ENCODE results near the gene CDC42EP5. TPM values are rescaled to one million over a fixed set of nuclear protein-coding genes. Genes with fewer than 3 reads are reported as not detected.

Gene CDC42EP5
- total RNA-seq, 1 donor from 2014 or later: 19.0 TPM

DNA sequence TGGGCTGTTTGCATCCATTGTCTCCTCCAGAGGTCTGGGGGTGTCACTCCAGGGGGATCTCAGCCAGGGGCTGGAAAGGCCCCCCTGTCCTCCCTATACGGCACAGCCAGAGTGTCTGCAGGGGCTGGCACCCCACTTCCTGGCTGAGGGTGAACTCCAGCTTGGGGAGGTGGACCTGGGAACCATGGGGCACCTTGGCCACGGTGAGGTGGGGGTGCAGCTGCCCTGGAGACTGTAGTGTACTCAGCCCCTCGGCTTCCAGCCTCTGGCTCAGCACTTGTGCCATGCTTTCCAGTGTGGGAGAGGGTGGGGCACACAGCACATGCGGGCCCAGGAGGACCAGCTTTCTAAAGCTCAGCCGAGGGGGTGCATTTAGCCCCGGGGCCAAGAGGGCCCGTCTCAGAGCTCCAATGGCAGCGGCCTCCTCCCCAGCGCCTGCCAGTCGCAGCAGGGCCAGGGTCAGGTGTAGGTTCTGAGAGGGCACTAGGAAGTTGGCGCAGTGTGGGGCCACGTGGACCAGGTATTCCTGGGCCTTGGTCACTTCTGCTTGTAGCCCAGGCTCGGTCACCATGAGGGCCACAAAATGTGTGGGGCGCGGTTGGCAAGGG is 10.9 kb downstream of the CDC42EP5 start:
- no peak for DNase-seq

DNA sequence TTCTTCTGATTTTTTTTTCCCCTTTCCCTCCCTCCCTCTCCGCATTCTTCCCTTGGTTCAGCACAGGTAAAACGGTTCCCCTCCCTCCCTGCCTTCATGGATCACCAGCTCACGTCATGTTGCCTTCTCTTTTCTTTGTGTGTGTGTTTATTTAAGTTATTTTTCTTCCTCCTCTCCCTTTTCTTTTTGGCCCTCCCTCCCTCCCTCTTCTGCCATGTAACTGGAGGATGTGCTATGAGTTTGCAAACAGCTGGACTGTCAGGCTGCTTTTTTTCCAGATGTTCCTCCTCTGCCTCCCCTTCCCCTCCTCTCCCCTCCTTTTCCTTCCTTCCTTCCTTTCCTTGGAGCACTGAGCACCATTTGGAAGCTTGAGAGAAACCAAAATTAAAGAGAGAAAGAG is 11.5 kb downstream of the CDC42EP5 start:
- peak; percentile 43 for DNase-seq

DNA sequence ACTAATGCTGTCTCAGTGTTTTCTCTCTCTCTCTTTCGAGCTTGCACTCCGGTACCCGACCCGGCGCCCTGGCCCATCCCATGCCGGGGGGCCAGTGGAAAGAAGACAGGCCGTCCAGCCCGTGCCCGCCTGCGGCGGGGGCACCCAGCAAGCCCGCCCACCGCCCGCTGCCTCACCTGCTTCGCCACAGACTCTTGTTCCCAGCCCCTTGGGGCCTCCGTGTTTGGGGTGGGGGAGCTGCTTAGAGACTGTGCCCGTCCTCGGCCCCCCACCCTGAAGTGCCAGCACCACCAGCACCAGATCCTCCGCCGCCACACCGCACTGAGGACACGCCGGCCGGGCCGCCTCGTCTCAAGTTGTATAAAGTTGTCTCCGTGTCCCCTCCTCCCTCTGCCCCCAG is 11.9 kb downstream of the CDC42EP5 start:
- DNase-seq: no peak

DNA sequence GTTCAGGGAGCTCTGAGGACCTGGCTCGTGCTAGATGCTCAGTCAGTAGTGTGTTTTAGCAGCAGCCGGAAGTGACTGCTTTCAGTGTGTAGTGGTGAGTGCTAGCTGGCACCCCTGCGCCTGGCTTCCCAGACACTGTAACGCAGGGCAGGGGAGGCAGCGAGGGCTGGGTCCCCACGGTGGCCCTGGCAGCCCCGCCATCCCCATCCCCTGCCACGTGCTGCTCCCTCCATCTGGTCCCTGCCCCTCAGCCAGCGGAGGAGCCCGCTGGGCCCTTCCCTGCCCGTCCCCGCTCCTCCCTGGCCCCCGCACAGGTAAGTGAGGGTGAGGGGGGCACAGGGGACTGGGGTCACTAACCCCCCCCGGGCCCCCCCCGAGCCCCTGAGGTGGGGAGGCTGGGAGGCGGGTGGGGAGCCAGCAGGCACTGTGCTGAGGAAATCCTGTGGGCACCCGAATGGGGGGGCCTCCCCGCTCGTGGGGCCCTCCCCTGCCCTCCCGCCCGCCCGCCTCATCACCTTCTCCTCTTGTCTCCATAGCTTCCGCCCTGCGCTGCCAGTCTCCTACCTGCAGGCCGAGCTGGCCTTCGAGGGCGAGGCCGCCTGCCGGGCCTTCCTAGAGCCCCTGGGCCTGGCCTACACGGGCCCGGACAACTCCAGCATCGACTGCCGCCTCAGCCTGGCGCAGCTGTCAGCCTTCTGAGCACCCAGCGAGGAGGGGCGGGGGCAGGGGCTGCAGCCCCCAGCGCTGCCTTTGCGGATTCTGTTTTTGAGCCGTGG is 12.7 kb downstream of the CDC42EP5 start:
- no peak for DNase-seq

DNA sequence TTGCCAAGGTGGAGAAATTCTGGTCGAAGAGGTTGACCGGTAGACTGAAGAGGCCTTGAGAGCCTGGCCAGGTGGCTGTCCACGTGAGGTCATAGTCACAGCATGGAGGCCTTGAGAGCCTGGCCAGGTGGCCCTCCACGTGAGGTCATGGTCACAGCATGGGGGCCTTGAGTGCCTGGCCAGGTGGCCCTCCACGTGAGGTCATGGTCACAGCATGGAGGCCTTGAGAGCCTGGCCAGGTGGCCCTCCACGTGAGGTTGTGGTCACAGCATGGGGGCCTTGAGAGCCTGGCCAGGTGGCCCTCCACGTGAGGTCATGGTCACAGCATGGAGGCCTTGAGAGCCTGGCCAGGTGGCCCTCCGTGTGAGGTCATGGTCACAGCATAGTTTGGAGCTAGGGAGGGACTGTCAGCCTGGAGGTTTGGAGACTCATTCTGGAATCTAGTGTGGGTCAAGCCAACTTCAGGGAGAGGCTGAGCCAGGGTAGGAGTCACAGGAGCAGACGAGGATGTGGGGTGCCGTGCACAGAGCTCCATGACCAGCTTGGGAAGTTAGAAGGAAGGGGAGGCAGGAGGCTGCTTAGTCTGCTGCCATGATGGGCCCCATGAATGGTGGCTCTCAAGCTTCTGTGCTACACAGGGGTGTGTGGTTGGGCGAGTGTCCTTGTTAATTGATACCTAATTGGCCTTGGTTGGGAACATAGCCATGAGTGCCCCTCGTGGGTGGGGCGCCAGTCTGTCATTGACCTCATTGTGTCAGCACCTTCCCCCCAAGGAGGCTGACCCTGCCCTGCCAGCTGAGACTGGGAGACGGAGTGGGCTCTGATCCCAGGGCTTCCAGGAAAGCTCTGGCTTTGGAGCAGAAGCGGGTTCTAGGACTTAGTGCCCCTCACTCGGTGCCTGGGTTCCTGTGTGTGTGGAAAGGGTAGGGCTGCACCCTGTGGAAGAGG is 13.5 kb downstream of the CDC42EP5 start:
- DNase-seq: no peak

DNA sequence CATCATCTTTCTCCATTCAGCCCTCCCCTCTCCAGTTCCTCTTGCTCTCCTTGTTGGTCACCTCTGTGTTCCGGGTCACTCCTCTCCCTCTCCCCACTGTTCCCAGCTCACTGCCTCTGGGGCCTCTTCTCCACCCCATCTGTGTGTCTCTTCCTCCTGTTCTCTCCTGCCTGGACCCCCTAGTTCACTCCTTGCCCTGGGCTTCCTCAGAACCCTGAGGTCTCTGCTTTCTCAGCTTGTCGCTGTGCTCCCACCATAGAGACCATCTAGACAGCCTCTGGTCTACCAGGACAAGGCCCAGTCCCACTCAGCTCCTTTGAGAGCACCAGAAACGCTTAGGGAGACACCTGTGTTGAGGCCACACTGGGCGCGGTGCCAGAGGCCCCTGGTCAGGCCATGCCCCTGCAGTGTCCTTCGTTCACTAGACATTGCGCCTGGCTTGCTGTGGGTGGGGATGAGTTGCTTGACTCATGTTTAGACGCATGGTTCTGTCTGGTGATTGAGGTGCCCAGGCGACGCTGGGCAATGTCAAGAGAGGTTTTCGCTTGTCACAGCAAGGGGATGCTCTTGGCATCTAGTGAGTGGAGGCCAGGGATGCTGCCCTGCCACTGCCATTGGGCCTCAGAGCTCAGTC is 14.3 kb downstream of the CDC42EP5 start:
- DNase-seq: no peak

DNA sequence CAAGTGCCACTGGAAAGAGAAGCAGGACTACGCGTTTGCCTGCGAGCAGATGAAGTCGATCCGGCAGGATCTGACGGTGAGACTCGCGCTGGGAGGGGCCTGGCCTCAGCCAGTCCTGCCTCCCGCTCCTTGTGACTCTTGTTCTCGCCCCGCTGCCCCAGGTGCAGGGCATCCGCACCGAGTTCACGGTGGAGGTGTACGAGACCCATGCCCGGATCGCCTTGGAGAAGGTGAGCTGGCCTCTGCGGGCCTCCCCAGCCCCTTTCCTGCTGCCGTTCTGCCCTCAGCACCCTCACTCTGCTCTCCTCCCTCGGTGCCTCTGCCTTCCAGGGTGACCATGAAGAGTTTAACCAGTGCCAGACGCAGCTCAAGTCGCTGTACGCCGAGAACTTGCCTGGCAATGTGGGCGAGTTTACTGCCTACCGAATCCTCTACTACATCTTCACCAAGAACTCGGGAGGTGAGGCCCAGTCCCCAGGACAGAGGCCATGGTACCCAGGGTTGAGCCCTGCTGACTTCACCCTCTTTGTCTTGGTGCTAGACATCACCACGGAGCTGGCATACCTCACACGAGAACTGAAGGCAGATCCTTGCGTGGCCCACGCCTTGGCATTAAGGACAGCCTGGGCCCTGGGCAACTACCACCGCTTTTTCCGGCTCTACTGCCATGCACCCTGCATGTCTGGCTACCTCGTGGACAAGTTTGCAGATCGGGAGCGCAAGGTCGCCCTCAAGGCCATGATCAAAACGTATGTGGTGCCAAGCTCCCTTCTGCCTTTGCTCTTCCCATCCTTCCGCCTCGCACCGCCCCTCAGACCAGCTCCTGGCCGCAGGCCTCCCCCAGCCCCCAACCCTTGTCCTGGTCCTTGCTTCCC is 15.1 kb downstream of the CDC42EP5 start:
- no peak for DNase-seq

DNA sequence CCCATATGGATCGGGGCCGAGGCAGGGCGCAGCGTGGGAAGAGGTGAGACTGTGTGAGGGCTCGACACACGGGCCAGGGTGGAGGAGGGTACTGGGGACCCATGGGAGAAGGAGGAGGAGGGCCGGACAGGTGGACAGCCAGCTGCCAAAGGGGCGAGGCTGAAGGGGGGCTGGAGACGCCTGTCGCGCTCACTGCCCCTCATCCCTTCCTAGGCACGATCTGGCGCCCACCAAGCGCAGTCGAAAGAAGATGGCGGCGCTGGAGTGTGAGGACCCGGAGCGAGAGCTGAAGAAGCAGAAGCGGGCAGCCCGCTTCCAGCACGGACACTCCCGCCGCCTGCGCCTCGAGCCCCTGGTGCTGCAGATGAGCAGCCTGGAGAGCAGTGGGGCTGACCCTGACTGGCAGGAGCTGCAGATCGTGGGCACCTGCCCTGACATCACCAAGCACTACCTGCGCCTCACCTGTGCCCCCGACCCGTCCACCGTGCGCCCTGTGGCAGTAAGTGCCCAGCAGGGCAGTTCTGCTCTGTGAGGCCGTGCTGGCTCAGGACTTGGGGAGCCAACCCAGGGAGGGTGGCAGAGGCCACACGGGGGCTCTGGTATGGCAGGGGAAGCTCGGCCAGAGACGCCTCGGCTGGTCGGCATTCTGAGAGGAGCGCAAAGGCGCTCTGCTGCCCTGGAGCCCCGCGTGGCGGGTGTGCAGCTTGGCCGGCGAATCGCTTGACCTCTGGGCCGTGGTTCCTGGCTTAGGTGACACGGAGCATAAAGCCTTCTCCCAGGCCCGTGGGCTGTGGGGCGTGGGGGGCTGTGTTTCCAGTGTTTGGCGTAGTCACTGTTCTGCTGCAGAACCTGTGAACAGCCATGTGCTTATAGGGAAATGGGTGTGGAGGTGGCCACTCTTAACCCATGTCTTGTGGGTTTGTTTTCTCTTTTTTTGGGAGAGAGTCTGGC is 16.4 kb downstream of the CDC42EP5 start:
- DNase-seq: no peak

DNA sequence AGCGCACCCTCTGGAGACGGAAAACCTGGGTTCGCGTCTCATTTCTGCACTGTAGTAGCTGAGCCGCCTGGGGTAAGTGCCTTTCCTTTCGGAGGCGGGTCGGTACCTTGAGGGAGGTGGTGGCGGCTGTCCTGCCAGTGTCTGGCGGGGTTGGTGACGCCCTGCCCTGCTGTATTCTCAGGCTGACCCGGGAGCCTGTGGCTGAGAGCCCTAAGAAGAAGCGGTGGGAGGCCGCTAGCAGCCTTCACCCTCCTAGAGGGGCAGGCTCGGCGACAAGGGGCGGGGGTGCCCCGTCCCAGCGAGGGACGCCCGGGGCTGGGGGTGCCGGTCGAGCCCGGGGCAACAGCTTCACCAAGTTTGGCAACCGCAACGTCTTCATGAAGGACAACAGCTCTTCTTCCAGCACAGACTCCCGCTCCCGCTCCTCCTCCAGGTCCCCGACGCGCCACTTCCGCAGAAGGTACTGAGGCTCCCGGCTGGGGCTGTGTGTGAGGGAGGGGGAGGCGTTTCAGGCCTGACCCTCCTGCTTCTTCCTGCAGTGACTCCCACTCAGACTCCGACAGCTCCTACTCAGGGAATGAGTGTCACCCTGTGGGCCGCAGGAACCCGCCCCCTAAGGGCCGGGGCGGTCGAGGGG is 17.2 kb downstream of the CDC42EP5 start:
- DNase-seq: no peak

DNA sequence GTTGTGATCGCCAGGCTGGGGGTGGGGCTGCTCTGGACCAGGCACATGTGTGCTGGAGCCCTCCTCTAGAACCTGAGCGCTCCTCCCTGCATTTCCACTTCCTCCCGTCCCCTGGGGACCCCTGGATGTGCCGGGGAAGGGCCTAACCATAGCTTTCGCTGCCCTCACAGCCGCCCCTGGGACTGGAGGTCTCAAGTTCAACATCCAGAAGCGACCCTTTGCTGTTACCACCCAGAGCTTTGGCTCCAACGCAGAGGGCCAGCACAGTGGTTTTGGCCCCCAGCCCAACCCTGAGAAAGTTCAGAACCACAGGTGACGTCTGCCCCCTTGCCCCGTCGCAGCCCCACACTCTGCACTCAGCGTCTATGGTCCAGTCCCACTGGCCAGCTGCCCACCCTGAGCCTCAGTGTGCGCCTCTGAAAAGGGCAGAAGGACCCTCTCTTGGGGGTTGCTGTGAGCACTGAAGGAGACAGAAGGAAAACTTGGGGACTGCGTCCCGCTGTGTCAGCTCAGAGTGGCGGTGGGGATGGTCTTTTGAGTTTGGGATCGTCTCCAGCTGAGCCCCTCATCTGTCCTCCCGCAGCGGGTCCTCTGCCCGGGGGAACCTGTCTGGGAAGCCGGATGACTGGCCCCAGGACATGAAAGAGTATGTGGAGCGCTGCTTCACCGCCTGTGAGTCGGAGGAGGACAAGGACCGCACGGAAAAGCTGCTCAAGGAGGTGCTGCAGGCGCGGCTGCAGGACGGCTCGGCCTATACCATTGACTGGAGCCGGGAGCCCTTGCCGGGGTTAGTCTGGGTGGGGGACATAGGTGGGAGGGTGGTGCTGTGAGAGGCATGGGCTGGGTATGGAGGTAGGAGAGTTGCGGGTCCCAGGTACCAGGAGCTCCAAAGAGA is 18.1 kb downstream of the CDC42EP5 start:
- no peak for DNase-seq

DNA sequence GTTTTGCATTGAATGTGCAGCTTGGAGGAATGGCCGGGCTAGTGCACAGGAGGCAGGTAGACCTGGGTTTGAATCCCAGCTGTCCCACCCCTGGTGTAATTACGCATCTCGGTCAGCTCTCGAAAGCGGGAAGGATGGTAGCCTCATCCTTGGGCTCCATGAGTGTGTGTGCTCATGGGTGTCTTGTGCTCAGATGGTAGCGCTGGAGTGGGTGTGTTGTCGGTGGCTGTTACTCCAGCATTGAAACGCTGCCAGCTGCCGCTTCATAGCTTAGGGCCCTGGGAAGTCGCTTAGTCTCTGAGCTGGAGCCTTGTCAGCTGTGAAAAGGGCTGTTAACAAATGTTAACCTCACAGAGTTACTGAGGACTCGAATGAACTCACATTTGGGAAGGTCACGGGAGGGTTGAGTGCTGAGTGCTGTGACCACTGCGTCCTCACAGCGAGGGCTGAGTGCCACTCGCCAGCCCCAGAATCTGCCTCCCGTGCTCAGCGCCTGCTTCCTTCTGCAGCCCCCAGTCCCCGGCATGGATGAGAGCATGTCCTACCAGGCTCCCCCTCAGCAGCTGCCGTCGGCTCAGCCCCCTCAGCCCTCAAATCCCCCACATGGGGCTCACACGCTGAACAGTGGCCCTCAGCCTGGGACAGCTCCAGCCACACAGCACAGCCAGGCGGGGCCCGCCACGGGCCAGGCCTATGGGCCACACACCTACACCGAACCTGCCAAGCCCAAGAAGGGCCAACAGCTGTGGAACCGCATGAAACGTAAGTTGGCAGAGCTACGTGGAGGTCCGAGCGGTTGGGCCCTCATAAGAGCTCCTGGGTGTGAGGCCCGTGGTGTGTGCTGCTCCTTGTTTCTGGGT is 18.9 kb downstream of the CDC42EP5 start:
- no peak for DNase-seq

DNA sequence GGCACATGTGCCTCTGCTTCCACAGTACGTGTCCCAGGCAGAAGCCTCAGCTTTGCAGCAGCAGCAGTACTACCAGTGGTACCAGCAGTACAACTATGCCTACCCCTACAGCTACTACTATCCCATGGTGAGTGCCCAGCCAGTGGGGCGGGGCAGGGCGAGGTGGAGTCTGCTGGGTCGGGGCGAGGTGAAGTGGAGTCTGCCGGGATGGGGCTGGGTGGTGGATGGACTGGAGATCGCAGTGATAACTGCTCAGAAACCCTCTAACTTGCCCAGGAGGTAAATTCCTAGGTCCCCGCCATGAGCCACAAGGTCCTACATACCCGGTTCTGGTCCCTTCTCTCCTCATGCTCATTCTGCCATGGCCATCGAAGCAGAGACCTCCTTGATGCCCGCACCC is 20.5 kb downstream of the CDC42EP5 start:
- DNase-seq: no peak

DNA sequence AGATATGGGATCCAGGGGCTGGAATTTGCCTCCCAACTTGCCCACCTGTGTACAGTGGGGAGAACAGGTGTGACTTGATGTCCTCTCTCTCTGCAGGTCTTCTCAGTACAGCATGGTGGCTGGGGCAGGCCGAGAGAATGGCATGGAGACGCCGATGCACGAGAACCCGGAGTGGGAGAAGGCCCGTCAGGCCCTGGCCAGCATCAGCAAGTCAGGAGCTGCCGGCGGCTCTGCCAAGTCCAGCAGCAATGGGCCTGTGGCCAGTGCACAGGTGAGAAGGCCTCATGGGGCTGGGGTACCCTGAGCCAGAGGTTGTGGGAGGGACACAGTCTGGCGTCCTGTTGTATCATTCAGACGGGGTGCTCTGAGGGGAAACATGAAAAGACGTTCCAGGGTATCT is 21.1 kb downstream of the CDC42EP5 start:
- DNase-seq: no peak

DNA sequence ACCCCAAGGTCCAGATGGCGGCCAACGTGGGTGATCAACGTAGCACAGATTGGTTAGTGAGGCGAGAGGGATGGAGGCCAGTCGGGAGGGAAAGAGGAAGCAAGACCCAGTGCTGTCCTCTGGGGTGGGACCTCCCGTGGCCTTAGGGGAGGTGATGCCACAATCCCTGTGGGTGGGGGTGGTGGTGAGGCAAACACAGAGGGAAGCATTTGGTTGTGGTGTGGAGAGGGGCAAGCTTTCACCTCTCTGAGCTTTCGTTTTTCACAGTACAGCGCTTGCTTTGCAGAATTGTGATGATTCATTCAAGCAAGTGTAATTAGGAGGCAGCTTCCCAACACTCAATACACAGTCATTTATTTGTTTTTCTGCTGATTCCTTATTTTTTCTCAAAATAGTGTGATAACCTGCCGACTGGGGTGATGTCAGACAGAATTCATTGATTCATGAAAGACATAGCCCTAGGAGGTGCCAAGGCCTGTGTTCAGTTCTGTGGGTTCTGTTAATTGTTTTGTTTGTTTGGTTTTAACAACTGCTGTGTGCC is 21.7 kb downstream of the CDC42EP5 start:
- DNase-seq: no peak

DNA sequence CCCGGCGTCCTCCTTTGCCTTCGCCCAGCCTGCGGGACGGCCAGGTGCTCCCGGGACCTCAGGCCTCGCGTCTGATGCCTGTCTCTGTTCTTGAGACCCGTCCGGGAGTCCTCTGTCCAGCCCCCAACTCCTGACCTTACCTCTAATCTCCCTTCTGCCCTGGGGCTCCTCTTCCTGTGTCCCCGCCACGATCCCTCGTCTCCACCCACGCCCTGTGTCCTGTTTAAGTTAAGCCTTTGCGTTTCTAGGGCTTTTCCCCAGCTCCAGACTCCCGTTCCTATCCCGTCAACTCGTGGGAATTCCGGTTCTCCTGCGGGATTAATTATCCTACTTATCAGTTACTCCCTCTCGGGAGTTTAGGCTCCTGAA is 23.4 kb downstream of the CDC42EP5 start:
- no peak for DNase-seq

DNA sequence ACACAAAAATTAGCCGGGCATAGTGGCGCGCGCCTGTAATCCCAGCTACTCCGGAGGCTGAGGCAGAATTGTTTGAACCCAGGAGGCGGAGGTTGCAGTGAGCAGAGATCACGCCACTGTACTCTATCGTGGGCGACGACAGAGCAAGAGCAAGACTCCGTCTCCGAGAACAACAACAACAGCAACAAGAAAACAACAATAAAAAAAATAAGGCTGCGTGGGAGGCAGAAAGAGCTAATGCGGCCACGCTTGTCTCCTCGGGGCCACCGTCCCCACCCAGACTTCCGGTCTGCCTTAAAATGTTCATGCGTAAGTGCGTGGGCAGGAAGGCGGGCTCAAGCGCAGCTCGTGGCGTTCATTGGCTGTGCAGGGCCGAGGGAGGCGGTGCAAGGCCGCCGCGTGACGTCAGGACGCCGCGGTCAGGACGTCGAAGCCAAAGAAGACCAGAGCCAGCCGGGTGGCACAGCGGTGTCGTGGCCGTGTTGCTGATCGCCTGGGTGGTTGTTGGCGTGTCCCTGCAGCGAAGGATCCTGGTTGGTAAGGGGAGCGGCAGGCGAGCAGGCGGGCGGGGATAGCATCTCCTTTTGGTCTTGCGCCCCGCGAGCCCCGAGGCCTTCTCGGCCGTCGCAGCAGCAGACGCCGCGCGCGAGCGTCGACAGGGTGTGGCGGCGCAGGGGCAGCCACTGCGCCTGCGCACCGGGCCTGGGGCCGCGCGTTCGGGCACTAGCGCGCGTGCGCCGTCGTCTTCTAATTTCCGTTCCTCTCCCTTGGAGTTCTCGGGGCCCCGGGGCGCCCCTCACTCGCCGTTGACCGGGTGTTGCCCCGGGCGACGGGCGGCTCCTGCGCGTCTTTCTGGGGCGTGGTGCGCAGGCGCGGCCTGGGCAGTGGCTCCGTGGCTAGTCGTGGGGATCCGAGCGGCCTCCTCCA is 24.1 kb downstream of the CDC42EP5 start, which contains the start of gene LENG8:
TSS of gene LENG8 (plus strand) at position 426 of the 927 bp plus-strand sequence. CDS start 2,146 bp downstream, outside the sequence.
- DNase-seq: peak; percentile 98

Measured in skin of body (tissue), 2 donors.